ENCODE measurements around the gene FAM3D.

Gene FAM3D

DNA sequence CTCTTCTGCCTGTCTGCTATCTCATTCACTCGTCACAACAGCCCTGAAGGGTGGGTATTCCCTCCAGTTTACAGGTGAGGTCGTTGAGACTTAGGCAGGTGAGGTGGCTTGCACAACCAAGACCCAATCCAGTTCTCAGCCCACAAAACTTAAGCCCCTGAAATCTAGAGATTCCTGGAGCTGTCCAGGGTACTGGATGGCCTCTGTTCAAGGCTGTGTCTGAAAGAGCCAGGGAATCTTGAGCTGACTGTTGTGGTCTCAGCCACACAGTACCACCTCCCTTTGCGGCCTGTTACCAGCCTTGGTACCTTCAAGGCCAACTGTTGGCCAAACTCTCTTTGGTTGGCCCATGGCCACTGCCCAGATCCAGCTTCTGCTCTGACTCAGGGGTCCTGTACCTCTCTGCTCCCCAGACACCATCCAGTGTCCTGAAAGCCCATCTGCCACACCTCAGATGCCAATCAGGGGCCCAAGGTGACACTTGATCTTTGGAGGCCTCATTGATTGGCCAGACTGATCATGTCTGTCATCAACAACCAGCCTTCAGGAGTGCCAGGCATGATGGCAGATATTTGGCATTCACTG lies 78.5 kb downstream of the FAM3D start:
- no peak for DNase-seq

DNA sequence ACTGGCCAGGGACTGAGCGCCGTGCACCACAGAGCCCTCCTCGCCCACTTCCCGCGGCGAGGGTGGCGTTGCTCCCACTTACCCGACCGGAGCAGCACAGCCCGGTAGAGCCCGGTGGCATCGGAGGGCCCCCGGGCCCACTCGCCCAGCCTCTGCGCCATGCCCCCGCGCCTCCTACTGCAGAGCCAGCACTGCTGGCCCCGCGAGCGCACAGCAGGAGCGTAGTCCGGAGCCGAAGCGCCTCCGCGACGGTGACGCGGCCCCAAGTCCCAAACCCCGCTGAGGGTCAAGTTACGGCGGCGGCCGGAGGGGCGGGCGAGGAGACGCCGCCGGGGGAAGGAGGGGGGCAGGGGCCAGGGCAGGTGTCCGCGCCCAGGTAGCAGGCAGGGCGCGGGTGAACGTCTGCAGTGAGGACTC lies 79.8 kb downstream of the FAM3D start:
- no peak for DNase-seq

- no peak for DNase-seq
Observed at GRCh38 chr3:58585994-58586393, 80.6 kb downstream of the FAM3D start.

GRCh38 chr3:58585005-58585786 lies 81.4 kb downstream of the FAM3D start:
- DNase-seq = no peak

GRCh38 chr3:58584690-58585004 lies 81.9 kb downstream of the FAM3D start:
- DNase-seq = no peak
